Brain microvascular endothelial cell (primary cell): ENCODE measurements around the gene MED28.

Experiments used
- DNase-seq: peaks from one replicate; pipeline ENCODE4 v3.0.0-alpha.2; 2020
- H3K27ac ChIP-seq: fragments of 250-450 bp; sonication (Bioruptor Pico); 2 replicates; pipeline ENCODE4 v1.5.1; 2020; ENCODE audit warnings: mild to moderate bottlenecking, moderate library complexity
- H3K27me3 ChIP-seq: fragments of 250-450 bp; sonication (Bioruptor Pico); replicated peaks from 2 replicates; pipeline ENCODE4 v1.5.1; 2020; ENCODE audit warnings: mild to moderate bottlenecking
- H3K36me3 ChIP-seq: fragments of 250-450 bp; sonication (Bioruptor Pico); replicated peaks from 2 replicates; pipeline ENCODE4 v1.5.1; 2020; ENCODE audit warnings: mild to moderate bottlenecking
- H3K4me3 ChIP-seq: 2 replicates; pipeline ENCODE4 v1.5.1; 2011; ENCODE audit warnings: low read depth, mild to moderate bottlenecking, control low read depth, low read length, moderate library complexity
- in situ Hi-C: cut with HindIII; loops from 2 replicates; pipeline ENCODE4 v1.10.0; 2017; ENCODE audit warnings: low sequenced_read_pairs, low pct_ligation_motif_present
- TF ChIP-seq, protein P1 (sequence below): IDR thresholded peaks from 2 replicates; pipeline ENCODE4 v1.5.1; 2011; ENCODE audit warnings: low read depth, mild to moderate bottlenecking, moderate library complexity, low read length, control low read depth, inconsistent platforms; ENCODE audit errors: missing control alignments

Gene MED28

GRCh38 chr4:17577665-17578481 is 36.6 kb upstream of the MED28 start:
- H3K27ac ChIP-seq, result peak overlapping the region; percentile 71
- H3K4me3 ChIP-seq, result peak overlapping the region; percentile 76
- peaks cover 8% of the 10 kb centered on the region for H3K36me3 ChIP-seq
- TF ChIP-seq, protein P1, sequence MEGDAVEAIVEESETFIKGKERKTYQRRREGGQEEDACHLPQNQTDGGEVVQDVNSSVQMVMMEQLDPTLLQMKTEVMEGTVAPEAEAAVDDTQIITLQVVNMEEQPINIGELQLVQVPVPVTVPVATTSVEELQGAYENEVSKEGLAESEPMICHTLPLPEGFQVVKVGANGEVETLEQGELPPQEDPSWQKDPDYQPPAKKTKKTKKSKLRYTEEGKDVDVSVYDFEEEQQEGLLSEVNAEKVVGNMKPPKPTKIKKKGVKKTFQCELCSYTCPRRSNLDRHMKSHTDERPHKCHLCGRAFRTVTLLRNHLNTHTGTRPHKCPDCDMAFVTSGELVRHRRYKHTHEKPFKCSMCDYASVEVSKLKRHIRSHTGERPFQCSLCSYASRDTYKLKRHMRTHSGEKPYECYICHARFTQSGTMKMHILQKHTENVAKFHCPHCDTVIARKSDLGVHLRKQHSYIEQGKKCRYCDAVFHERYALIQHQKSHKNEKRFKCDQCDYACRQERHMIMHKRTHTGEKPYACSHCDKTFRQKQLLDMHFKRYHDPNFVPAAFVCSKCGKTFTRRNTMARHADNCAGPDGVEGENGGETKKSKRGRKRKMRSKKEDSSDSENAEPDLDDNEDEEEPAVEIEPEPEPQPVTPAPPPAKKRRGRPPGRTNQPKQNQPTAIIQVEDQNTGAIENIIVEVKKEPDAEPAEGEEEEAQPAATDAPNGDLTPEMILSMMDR, result peak; percentile 21
- in situ Hi-C loops, result no loop called here
- no peaks in the 10 kb centered on the region for H3K27me3 ChIP-seq
- DNase-seq, result peak; percentile 5

GRCh38 chr4:17578482-17578891 is 36.0 kb upstream of the MED28 start:
- in situ Hi-C loops, result no loop called here
- H3K27ac ChIP-seq, result no peak overlapping the region
- no peak overlapping the region for H3K4me3 ChIP-seq
- DNase-seq, result no peak
- H3K27me3 ChIP-seq, result no peaks in the 10 kb centered on the region
- peaks cover 12% of the 10 kb centered on the region for H3K36me3 ChIP-seq
- TF ChIP-seq, protein P1, result no peak

DNA sequence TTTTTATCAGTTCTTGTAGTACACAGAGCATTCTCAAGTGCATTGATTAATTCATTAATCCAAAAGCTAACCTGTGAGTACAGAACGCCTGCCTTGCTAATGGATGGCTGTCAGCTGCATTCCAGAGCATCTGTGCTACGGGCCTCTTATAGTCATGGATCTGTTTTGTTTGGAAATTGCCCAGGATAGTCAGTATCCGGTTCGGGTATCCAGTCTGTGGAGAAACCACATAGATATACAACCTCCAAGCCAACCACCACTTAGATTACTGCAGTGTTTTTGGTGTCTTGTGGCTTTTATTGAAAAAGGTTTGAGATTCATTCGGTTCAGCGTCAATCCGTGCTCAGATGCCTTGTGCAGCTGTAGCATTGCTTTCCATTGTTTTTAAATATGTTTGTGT is 33.5 kb upstream of the MED28 start:
- H3K27ac ChIP-seq, result no peak overlapping the region
- in situ Hi-C loops, result no loop called here
- H3K4me3 ChIP-seq, result no peak overlapping the region
- H3K27me3 ChIP-seq, result no peaks in the 10 kb centered on the region
- TF ChIP-seq, protein P1, result no peak
- H3K36me3 ChIP-seq, result peaks cover 34% of the 10 kb centered on the region
- DNase-seq, result peak; percentile 86

- Histone ChIP-seq H3K27me3 (no peaks in the 10 kb centered on the region), H3K27ac (no peak overlapping the region), H3K4me3 (no peak overlapping the region), H3K36me3 (peaks cover 37% of the 10 kb centered on the region)
- TF ChIP-seq, protein P1, result no peak
- DNase-seq, result no peak
- in situ Hi-C loops, result no loop called here
Measured at GRCh38 chr4:17583276-17583675, 31.2 kb upstream of the MED28 start.

DNA sequence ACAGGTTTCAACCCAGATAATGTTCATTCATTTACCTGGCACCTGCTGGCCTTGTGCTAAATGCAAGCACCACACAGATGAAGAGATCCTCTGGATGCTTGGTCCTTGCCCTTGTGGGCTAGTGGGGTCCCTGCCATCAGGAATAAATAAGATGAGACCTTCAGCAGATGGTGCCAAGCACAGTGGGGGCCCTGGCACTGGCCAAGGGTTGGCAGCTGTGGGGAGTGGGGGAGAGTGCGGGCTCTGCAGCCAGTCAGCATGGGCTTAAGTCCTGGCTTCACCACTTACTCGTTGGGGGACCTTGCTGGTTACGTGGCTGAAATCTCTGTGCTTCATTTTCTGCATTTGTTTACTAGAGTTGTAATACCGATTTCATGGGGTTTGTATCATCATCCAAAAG is 30.5 kb upstream of the MED28 start:
- TF ChIP-seq, protein P1, result no peak
- in situ Hi-C loops, result no loop called here
- no peak for DNase-seq
- Histone ChIP-seq H3K27ac (no peak overlapping the region), H3K4me3 (no peak overlapping the region), H3K27me3 (no peaks in the 10 kb centered on the region), H3K36me3 (peaks cover 37% of the 10 kb centered on the region)
